HepG2 (cell line): ENCODE measurements around the gene CMTM3. TPM values are rescaled to one million over a fixed set of nuclear protein-coding genes. Genes with fewer than 3 reads are reported as not detected.

Experiments used
- ATAC-seq: fragments of 200-7000 bp; cut with Tn5 transposase; 3 replicates; pipeline ENCODE4 v1.9.1; 2020; ENCODE audit warnings: mild to moderate bottlenecking, moderate library complexity
- BruUV-seq: library from RNA; stranded (reverse); fragments of 400-500 nt; replicated peaks from 2 replicates; lab custom pipeline; 2021; lab: Mats Ljungman, UMichigan
- CTCF ChIA-PET: fragments of 300-600 bp; formaldehyde crosslinking; extraction: SDS; loops from one replicate; lab custom pipeline; 2021; ENCODE audit warnings: low total read pairs, inconsistent platforms, low intra/inter-chr PET ratio; lab: Yijun Ruan, JAX
- POLR2A ChIA-PET: fragments of 350-600 bp; sonication (Branson Sonifier 250); formaldehyde crosslinking; loops from one replicate; lab custom pipeline; 2020; ENCODE audit warnings: antibody characterized with exemption, inconsistent platforms; lab: Yijun Ruan, JAX
- DNase-seq: peaks from one replicate; pipeline ENCODE4 v3.0.0-alpha.2; 2015; ENCODE audit warnings: low spot score
- FAIRE-seq: peaks from 3 replicates; lab custom pipeline; 2011; peaks lifted over from hg19 to GRCh38; lab: Jason Lieb, UNC
- H2AFZ ChIP-seq: one replicate; pipeline ENCODE4 v1.6.1; 2011; ENCODE audit warnings: low read length, inconsistent platforms
- H3K27ac ChIP-seq: fragments of 300-600 bp; 3 replicates; pipeline ENCODE4 v1.8.0; 2011; ENCODE audit warnings: mixed run types, mild to moderate bottlenecking, mixed read lengths, low read length, inconsistent platforms; ENCODE audit not compliant: insufficient read depth; ENCODE audit errors: extremely low read length
- H3K27me3 ChIP-seq, 2 experiments: fragments of 200-600 bp in 1 of 2; 2 replicates in 1 of 2; 3 replicates in 1 of 2; pipeline versions ENCODE4 v1.6.0 to v1.8.0; 2011; ENCODE audit warnings: low read length in 2 of 2, mild to moderate bottlenecking in 2 of 2, moderate library complexity in 2 of 2, inconsistent platforms in 1 of 2; ENCODE audit not compliant: insufficient read depth in 2 of 2, control insufficient read depth in 1 of 2
- H3K36me3 ChIP-seq, 2 experiments: fragments of 200-600 bp in 1 of 2; replicated peaks in 1 of 2; 2 replicates in 1 of 2; 3 replicates in 1 of 2; pipeline versions ENCODE4 v1.5.1 to v1.8.0; 2011; ENCODE audit warnings: low read length in 2 of 2, inconsistent platforms in 1 of 2; ENCODE audit not compliant: insufficient read depth in 2 of 2, control insufficient read depth in 1 of 2
- H3K4me1 ChIP-seq: 2 replicates; pipeline ENCODE4 v1.5.1; 2012; ENCODE audit warnings: low read length, inconsistent platforms; ENCODE audit not compliant: insufficient read depth
- H3K4me2 ChIP-seq: 2 replicates; pipeline ENCODE4 v1.6.0; 2011; ENCODE audit warnings: low read depth, low read length, inconsistent platforms
- H3K4me3 ChIP-seq, 3 experiments: fragments of 200-600 bp in 1 of 3; sonication (generic), shearing (Covaris generic) in 1 of 3; replicated peaks in 1 of 3; 2 replicates each; pipeline ENCODE4 v1.5.1; 2011 to 2016; ENCODE audit warnings: low read length in 3 of 3, inconsistent platforms in 2 of 3, low read depth in 2 of 3, mild to moderate bottlenecking in 2 of 3, control low read depth in 1 of 3, mixed read lengths in 1 of 3; ENCODE audit not compliant: insufficient read depth in 1 of 3
- H3K79me2 ChIP-seq: one replicate; pipeline ENCODE4 v1.6.1; 2011; ENCODE audit warnings: low read length, inconsistent platforms; ENCODE audit not compliant: insufficient read depth
- H3K9ac ChIP-seq: 2 replicates; pipeline ENCODE4 v1.6.0; 2011; ENCODE audit warnings: mild to moderate bottlenecking, low read depth, low read length, inconsistent platforms; ENCODE audit not compliant: insufficient read depth
- H3K9me3 ChIP-seq: 2 replicates; pipeline ENCODE4 v1.5.1; 2012; ENCODE audit warnings: mild to moderate bottlenecking, low read length
- H4K20me1 ChIP-seq: 2 replicates; pipeline ENCODE4 v1.6.0; 2011; ENCODE audit warnings: inconsistent platforms, mild to moderate bottlenecking, low read length, moderate library complexity; ENCODE audit not compliant: insufficient read depth
- FOXP1 ChIP-seq, 2 experiments: fragments of 450-650 bp in 1 of 2; IDR thresholded peaks; 2 replicates each; pipeline ENCODE4 v1.6.1; 2017 to 2018; ENCODE audit warnings: antibody characterized with exemption in 1 of 2
- POLR2AphosphoS2 ChIP-seq: IDR thresholded peaks from 2 replicates; pipeline ENCODE4 v1.6.1; 2011; ENCODE audit warnings: low read depth, low read length, improper control_type of control experiment
- SCMH1 ChIP-seq: sonication (generic); formaldehyde crosslinking; IDR thresholded peaks from 2 replicates; pipeline ENCODE4 v1.9.0; 2021; ENCODE audit warnings: missing genetic modification reagents, mild to moderate bottlenecking, borderline replicate concordance
- ZNF616 ChIP-seq: sonication (generic); formaldehyde crosslinking; IDR thresholded peaks from 2 replicates; pipeline ENCODE4 v1.5.0; 2020; ENCODE audit warnings: low read depth, mild to moderate bottlenecking, missing genetic modification reagents
- WGBS: methylation state at CpG from one replicate; pipeline ENCODE4 v1.1.6; 2017; ENCODE audit warnings: low lambda C conversion rate; 5-methylcytosine and 5-hydroxymethylcytosine counted together
- in situ Hi-C: cut with HindIII; loops from 2 replicates; pipeline ENCODE4 v1.10.0; 2017; ENCODE audit warnings: low pct_unique_long_range_greater_than_20kb; ENCODE audit not compliant: extremely low pct_ligation_motif_present
- intact Hi-C: fragments of 100-400 bp; cut with micrococcal nuclease; formaldehyde crosslinking; loops from one replicate; pipeline ENCODE4 v1.10.0; 2022; ENCODE audit not compliant: unreplicated experiment
- polyA plus RNA-seq, 8 experiments: library from polyadenylated mRNA; depleted of rRNA in 3 of 8; stranded (reverse) in 7 of 8; unstranded in 1 of 8; fragments of >200 nt; fragmentation: Illumina TruSeq in 4 of 8; extraction: Trizol in 4 of 8; gene quantifications; 2 replicates each; pipeline versions ENCODE4 v1.2.1 to v1.2.3, GENCODE V29; 2011 to 2016; ENCODE audit warnings: low read depth in 4 of 8, missing spikeins in 1 of 8, mixed read lengths in 1 of 8; ENCODE audit not compliant: insufficient read depth in 1 of 8
- total RNA-seq, 5 experiments: library from RNA; depleted of rRNA; stranded (reverse); fragments of >200 nt; fragmentation: Illumina TruSeq; extraction: Trizol; gene quantifications; 2 replicates each; pipeline ENCODE4 v1.2.3, GENCODE V29; 2016; ENCODE audit warnings: low read depth in 1 of 5
- TF ChIP-seq, protein P1 (sequence below): fragments of 450-650 bp; IDR thresholded peaks from 2 replicates; pipeline ENCODE4 v1.6.1; 2016
- TF ChIP-seq, protein P2 (sequence below): sonication (generic); formaldehyde crosslinking; IDR thresholded peaks from 2 replicates; pipeline ENCODE4 v1.5.1; 2020; ENCODE audit warnings: mild to moderate bottlenecking, missing genetic modification reagents, moderate library complexity

Gene CMTM3
- total and polyA plus RNA-seq, 2 of the 13 experiments (the other 11 are each of a cell fraction or from before 2014, with no cell fraction given): 29.2 to 48.7 TPM

DNA sequence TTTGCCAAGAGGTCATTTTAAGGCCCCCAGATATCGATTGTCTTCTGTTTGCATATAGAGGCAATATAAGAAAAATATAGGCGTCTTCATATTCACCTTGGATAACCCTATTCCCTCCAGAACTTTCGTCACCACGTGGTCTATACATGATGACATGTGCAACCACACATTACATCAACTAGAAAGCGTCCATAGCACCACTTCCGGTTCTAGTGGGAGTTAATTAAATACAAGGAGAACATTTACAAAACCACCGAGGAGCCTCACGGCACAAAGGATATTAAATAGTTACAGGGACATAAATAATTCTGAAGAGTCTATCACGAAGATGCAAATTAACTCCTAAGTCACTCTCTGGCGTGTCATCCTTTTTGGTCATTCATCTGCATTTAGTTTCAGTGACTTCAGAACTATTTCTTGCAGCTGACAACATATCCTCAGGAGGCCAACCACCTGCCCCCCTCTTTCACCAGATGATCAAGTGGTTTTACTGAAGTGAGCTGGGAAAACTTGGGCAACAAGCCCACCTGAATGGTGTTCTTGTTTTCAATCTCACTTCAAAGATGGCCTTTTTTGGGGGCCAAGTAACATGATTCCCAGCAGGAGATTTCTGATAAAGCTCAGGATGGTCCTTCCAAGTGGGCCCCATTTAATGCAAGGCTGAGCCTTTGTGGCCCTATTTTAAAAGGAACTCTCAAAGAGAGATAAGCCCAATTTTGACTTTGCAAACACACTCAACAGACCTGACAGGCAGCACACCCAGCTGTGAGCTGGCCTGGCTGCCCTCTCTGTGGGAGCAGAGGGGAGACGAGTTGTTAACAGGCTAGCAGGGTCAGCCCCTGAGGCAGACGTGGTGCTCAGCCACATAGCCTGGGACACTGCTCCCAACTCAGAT lies 15.3 kb downstream of the CMTM3 start:
- Histone ChIP-seq H3K4me1 (peaks cover 26% of the 10 kb centered on the region), H3K79me2 (no peaks in the 10 kb centered on the region), H3K4me2 (no peak overlapping the region), H3K27me3 (no peaks in the 10 kb centered on the region), H3K4me3 (no peak overlapping the region), H3K9me3 (no peaks in the 10 kb centered on the region), H3K27ac (no peak overlapping the region), H4K20me1 (no peaks in the 10 kb centered on the region), H3K9ac (no peak overlapping the region), H2AFZ (no peak overlapping the region), H3K36me3 (peaks cover 2 to 21% of the 10 kb centered on the region in 2 experiments; a peak in 3 of 5 replicates)
- in situ Hi-C loops: no loop called here
- ChIA-PET CTCF (no interaction called here), POLR2A (no interaction called here)
- TF ChIP-seq, protein P1, sequence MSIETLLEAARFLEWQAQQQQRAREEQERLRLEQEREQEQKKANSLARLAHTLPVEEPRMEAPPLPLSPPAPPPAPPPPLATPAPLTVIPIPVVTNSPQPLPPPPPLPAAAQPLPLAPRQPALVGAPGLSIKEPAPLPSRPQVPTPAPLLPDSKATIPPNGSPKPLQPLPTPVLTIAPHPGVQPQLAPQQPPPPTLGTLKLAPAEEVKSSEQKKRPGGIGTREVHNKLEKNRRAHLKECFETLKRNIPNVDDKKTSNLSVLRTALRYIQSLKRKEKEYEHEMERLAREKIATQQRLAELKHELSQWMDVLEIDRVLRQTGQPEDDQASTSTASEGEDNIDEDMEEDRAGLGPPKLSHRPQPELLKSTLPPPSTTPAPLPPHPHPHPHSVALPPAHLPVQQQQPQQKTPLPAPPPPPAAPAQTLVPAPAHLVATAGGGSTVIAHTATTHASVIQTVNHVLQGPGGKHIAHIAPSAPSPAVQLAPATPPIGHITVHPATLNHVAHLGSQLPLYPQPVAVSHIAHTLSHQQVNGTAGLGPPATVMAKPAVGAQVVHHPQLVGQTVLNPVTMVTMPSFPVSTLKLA: peak; percentile 84
- no peak for TF ChIP-seq ZNF616 (CRISPR knock-in tag)
- WGBS: 95% methylated on average over 10 of the region's 12 CpGs
- ATAC-seq: no peak
- BruUV-seq: no TSS peak
- no peak for DNase-seq
- intact Hi-C loops: no loop called here
- FAIRE-seq: no peak

DNA sequence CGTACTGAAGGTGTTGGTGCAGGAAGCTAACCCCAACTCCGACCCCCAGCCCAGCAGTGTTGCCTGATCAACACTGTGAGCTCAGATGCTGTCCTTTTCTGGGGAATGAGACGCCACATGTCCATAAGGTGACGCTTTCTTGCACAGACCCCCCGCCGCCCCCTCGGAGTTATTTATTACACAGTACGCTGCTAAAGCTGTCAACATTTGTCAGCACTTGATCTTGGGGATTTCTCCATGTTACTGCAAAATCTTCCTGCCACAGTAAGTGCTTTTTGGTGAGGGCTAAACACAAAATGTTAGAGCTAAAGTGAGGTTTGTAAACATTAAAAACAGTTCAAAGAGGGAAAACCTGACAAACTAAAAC lies 15.9 kb downstream of the CMTM3 start:
- no peak for DNase-seq
- Histone ChIP-seq H3K79me2 (no peaks in the 10 kb centered on the region), H4K20me1 (no peaks in the 10 kb centered on the region), H3K4me2 (no peak overlapping the region), H3K4me3 (no peak overlapping the region), H2AFZ (no peak overlapping the region), H3K9ac (no peak overlapping the region), H3K9me3 (no peaks in the 10 kb centered on the region), H3K36me3 (peaks cover 2 to 16% of the 10 kb centered on the region in 2 experiments; a peak in 3 of 5 replicates), H3K27ac (no peak overlapping the region), H3K4me1 (peaks cover 24% of the 10 kb centered on the region), H3K27me3 (no peaks in the 10 kb centered on the region)
- in situ Hi-C loops: no loop called here
- ChIA-PET CTCF (no interaction called here), POLR2A (no interaction called here)
- no TSS peak for BruUV-seq
- intact Hi-C loops: no loop called here
- TF ChIP-seq, protein P2, sequence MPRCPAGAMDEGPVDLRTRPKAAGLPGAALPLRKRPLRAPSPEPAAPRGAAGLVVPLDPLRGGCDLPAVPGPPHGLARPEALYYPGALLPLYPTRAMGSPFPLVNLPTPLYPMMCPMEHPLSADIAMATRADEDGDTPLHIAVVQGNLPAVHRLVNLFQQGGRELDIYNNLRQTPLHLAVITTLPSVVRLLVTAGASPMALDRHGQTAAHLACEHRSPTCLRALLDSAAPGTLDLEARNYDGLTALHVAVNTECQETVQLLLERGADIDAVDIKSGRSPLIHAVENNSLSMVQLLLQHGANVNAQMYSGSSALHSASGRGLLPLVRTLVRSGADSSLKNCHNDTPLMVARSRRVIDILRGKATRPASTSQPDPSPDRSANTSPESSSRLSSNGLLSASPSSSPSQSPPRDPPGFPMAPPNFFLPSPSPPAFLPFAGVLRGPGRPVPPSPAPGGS (CRISPR knock-in tag): no peak
- TF ChIP-seq SCMH1 (CRISPR knock-in tag): no peak
- no peak for TF ChIP-seq FOXP1 (IDR thresholded peaks at IDR 0.05)
- TF ChIP-seq FOXP1 (CRISPR knock-in tag; IDR thresholded peaks at IDR 0.05): no peak
- TF ChIP-seq POLR2AphosphoS2: no peak
- no peak for FAIRE-seq
- WGBS: 98% methylated on average over 7 of the region's 8 CpGs
- ATAC-seq: no peak
